Left lung (tissue), 10 donors: Measurements from ENCODE around the gene PROSER2. TPM values are rescaled to one million over a fixed set of nuclear protein-coding genes. Genes with fewer than 3 reads are reported as not detected.

ENCODE experiments used
- ATAC-seq: fragments of 200-7000 bp; cut with Tn5 transposase; one replicate; pipeline ENCODE4 v1.9.1; 2020; ENCODE audit warnings: moderate library complexity
- DNase-seq, 4 donors: peaks; one replicate each; pipeline ENCODE4 v3.0.0-alpha.2; 2013 to 2020
- H3K27ac ChIP-seq, 2 donors: fragments of 200-600 bp; sonication (generic) in 1 of 2; one replicate each; pipeline versions ENCODE4 v1.5.0 to v1.8.0; 2020 to 2021
- H3K27me3 ChIP-seq, 2 donors: fragments of 200-600 bp; sonication (generic) in 1 of 2; one replicate each; pipeline versions ENCODE4 v1.5.0 to v1.8.0; 2020 to 2021
- H3K36me3 ChIP-seq, 2 donors: fragments of 200-600 bp; sonication (generic) in 1 of 2; one replicate each; pipeline versions ENCODE4 v1.5.0 to v1.8.0; 2020 to 2021
- H3K4me1 ChIP-seq, 2 donors: fragments of 200-600 bp; one replicate each; pipeline ENCODE4 v1.8.0; 2021
- H3K4me3 ChIP-seq, 2 donors: fragments of 200-600 bp; sonication (generic) in 1 of 2; one replicate each; pipeline versions ENCODE4 v1.5.0 to v1.8.0; 2020 to 2021; ENCODE audit warnings: mild to moderate bottlenecking in 1 of 2
- H3K9me3 ChIP-seq, 2 donors: fragments of 200-600 bp; sonication (generic) in 1 of 2; one replicate each; pipeline versions ENCODE4 v1.5.0 to v1.8.0; 2020 to 2021
- intact Hi-C, 2 donors: fragments of 100-400 bp; cut with DNase I; formaldehyde crosslinking; loops; one replicate each; pipeline versions ENCODE4 v1.11.2 to v1.14.2; 2022
- polyA plus RNA-seq, 6 donors: library from polyadenylated mRNA; unstranded; fragments of 120-200 nt; gene quantifications; one replicate each; pipeline ENCODE4 v1.2.1, GENCODE V29; 2013; ENCODE audit not compliant: insufficient read length in 6 of 6
- total RNA-seq, 2 donors: library from RNA; stranded (reverse); fragmentation: NEBNext Ultra II Directional; extraction: Animal tissue kit (Norgen Biotek cat#: 25700); gene quantifications; one replicate each; pipeline ENCODE4 v1.2.1, GENCODE V29; 2021
- TF ChIP-seq, protein P1 (sequence below), 2 donors: fragments of 200-600 bp; sonication (generic) in 1 of 2; IDR thresholded peaks; one replicate each; pipeline versions ENCODE4 v1.5.0 to v1.8.0; 2021; ENCODE audit warnings: antibody characterized with exemption in 2 of 2
- donor health status: DM: no; HTN: yes; CAD: no.
- donor health status: DM: no; HTN: no; CAD: no.

Gene PROSER2
- total and polyA plus RNA-seq, 8 donors, result 2.0 to 14.8 (median 3.1) TPM

DNA sequence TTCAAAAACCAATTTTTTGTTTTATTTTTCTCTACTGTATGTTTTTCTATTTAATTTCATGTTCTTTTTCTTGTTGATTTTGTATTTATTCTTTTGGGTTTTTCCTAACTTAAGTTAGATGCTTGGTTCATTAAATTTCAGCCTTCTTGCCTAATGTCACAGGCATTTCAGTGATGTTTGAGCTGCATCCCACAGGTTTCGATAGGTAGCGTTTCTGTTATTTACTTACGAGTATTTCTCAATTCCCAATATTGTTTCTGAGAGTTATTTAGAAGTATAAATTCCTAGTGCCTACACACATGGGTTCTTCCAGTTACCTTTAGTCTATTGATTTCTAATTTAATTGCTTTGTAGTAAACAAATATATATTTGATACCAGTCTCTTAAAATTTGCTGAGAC lies 18.2 kb downstream of the PROSER2 start:
- DNase-seq, result no peak
- TF ChIP-seq, protein P1, sequence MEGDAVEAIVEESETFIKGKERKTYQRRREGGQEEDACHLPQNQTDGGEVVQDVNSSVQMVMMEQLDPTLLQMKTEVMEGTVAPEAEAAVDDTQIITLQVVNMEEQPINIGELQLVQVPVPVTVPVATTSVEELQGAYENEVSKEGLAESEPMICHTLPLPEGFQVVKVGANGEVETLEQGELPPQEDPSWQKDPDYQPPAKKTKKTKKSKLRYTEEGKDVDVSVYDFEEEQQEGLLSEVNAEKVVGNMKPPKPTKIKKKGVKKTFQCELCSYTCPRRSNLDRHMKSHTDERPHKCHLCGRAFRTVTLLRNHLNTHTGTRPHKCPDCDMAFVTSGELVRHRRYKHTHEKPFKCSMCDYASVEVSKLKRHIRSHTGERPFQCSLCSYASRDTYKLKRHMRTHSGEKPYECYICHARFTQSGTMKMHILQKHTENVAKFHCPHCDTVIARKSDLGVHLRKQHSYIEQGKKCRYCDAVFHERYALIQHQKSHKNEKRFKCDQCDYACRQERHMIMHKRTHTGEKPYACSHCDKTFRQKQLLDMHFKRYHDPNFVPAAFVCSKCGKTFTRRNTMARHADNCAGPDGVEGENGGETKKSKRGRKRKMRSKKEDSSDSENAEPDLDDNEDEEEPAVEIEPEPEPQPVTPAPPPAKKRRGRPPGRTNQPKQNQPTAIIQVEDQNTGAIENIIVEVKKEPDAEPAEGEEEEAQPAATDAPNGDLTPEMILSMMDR (IDR thresholded peaks at IDR 0.05), result no peak
- H3K9me3 ChIP-seq, result no peaks in the 10 kb centered on the region
- no peak overlapping the region for H3K27ac ChIP-seq
- intact Hi-C loops, result no loop called here
- H3K27me3 ChIP-seq, result no peaks in the 10 kb centered on the region
- H3K4me1 ChIP-seq, result no peaks in the 10 kb centered on the region
- no peaks in the 10 kb centered on the region for H3K36me3 ChIP-seq
- no peak overlapping the region for H3K4me3 ChIP-seq
- no peak for ATAC-seq

DNA sequence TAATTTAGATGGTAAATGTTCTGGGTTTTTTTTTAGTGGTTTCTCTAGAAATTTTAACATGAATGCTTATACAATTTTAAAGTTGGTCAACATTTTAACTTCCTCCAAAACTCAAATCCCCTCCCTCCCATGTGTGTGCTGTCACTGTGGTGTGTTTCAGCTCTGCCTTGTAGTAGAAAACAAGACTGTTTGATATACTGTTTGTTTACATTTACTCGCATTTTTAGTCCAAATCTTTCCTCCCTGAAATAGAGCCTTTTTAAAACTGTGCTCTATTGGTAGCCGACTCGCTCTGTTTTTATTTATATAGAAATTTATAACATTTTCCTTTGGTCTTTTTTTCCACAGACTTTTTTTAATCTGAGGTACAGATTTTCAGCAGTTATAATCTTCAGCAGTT lies 19.3 kb downstream of the PROSER2 start:
- TF ChIP-seq, protein P1 (IDR thresholded peaks at IDR 0.05), result no peak
- Histone ChIP-seq H3K27me3 (no peaks in the 10 kb centered on the region), H3K27ac (no peak overlapping the region), H3K4me1 (no peaks in the 10 kb centered on the region), H3K36me3 (no peaks in the 10 kb centered on the region), H3K4me3 (no peak overlapping the region), H3K9me3 (no peaks in the 10 kb centered on the region)
- DNase-seq (no peak), ATAC-seq (no peak)
- intact Hi-C loops, result no loop called here

DNA sequence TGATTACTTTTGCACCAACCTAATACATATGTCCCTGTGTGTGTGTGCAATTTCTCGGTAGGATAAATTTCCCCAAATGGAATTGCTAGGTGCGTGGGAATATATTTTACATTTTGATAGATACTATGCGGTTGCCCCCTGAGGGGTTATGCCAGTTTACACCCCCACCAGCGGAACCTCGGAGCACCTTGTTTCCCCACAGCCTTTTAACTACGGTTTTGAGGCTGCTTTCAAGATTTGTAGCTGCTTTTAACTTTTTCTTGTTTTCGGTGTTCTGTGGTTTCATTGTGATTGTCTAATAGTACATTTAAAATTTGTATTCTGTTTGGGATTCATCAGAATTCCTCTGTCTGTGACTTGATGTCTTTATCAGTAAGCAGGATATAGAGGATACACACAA lies 22.0 kb downstream of the PROSER2 start:
- Histone ChIP-seq H3K4me1 (no peaks in the 10 kb centered on the region), H3K36me3 (no peaks in the 10 kb centered on the region), H3K27me3 (no peaks in the 10 kb centered on the region), H3K9me3 (no peaks in the 10 kb centered on the region), H3K27ac (no peak overlapping the region), H3K4me3 (no peak overlapping the region)
- intact Hi-C loops, result no loop called here
- TF ChIP-seq, protein P1 (IDR thresholded peaks at IDR 0.05), result no peak
- DNase-seq (no peak), ATAC-seq (no peak)

DNA sequence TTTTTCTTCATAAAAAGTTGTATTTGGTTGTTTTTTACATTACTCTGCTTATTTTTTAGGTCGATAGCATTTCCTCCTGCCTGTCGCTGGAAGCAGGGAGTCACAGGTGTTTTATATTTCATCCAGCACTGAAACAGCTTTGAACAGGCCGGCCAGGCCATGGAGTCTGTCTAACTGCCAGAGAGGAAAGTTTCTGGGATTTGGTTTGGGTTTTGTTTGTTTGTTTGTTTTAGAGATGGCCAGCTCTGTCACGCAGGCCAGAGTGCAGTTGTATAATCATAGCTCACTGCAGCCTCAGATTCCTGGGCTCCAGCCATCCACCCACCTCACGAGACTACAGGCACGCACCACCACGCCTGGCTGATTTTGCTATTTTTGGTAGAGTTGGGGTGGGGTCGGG lies 23.4 kb downstream of the PROSER2 start:
- Histone ChIP-seq H3K36me3 (no peaks in the 10 kb centered on the region), H3K27ac (no peak overlapping the region), H3K27me3 (no peaks in the 10 kb centered on the region), H3K4me1 (no peaks in the 10 kb centered on the region), H3K9me3 (no peaks in the 10 kb centered on the region), H3K4me3 (no peak overlapping the region)
- DNase-seq, result no peak
- no peak for ATAC-seq
- TF ChIP-seq, protein P1 (IDR thresholded peaks at IDR 0.05), result no peak
- intact Hi-C loops, result no loop called here

DNA sequence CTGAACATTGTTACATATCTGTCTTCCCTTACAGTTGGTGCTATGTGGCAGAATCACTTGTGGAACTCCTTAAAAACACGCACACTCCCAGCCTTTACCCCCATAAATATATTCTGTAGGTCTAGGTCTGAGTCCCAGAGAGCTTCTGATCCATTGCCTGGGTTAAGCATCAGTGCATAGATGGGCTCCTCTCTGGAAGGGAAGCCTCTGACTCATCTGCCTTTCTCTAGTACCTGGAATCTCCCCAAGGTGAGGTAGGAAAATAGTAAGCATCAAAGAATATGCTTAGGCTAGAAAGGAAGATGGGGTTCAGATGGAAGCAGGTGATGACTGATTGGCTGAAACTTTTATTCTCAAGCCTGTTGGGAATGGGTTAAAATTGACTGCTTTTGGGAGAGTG lies 26.1 kb downstream of the PROSER2 start:
- H3K4me1 ChIP-seq, result no peaks in the 10 kb centered on the region
- H3K27ac ChIP-seq, result no peak overlapping the region
- no peak overlapping the region for H3K4me3 ChIP-seq
- DNase-seq (no peak), ATAC-seq (no peak)
- intact Hi-C loops, result no loop called here
- no peaks in the 10 kb centered on the region for H3K9me3 ChIP-seq
- TF ChIP-seq, protein P1 (IDR thresholded peaks at IDR 0.05), result no peak
- no peaks in the 10 kb centered on the region for H3K27me3 ChIP-seq
- H3K36me3 ChIP-seq, result peaks cover 0 to 23% of the 10 kb centered on the region in 2 donors
